GM23248 (cell line): Measurements from ENCODE around the gene KDM2A. TPM values are rescaled to one million over a fixed set of nuclear protein-coding genes. Genes with fewer than 3 reads are reported as not detected.
"Not testable (repeated sequence)": the region's sequence is repeated elsewhere in the genome, so short reads cannot be mapped to it uniquely, and the experiment has no call there.

Experiments used
- DNase-seq: peaks from one replicate; pipeline ENCODE4 v3.0.0-alpha.2; 2015
- H2AFZ ChIP-seq: fragments of 200-600 bp; sonication (generic); 2 replicates; pipeline ENCODE4 v1.6.1; 2016; ENCODE audit warnings: antibody characterized with exemption
- H3F3A ChIP-seq: fragments of 200-600 bp; sonication (generic); 2 replicates; pipeline ENCODE4 v1.6.1; 2016; ENCODE audit warnings: mild to moderate bottlenecking, antibody characterized with exemption, mixed run types; ENCODE audit not compliant: insufficient read depth
- H3K27ac ChIP-seq: fragments of 200-600 bp; sonication (generic); 2 replicates; pipeline ENCODE4 v1.5.1; 2016; ENCODE audit warnings: mild to moderate bottlenecking
- H3K27me3 ChIP-seq: fragments of 200-600 bp; sonication (generic); replicated peaks from 2 replicates; pipeline ENCODE4 v1.6.1; 2016; ENCODE audit warnings: mild to moderate bottlenecking; ENCODE audit not compliant: insufficient read depth
- H3K36me3 ChIP-seq: fragments of 200-600 bp; sonication (generic); 2 replicates; pipeline ENCODE4 v1.6.1; 2016; ENCODE audit warnings: low read depth, mild to moderate bottlenecking
- H3K4me1 ChIP-seq: fragments of 200-600 bp; sonication (generic); 2 replicates; pipeline ENCODE4 v1.6.1; 2016; ENCODE audit warnings: mild to moderate bottlenecking; ENCODE audit not compliant: insufficient read depth
- H3K4me2 ChIP-seq: fragments of 200-600 bp; sonication (generic); one replicate; pipeline ENCODE4 v1.6.1; 2016; ENCODE audit warnings: mild to moderate bottlenecking; ENCODE audit not compliant: unreplicated experiment
- H3K4me3 ChIP-seq: fragments of 200-600 bp; sonication (generic); 2 replicates; pipeline ENCODE4 v1.5.1; 2016; ENCODE audit warnings: mild to moderate bottlenecking
- H3K79me2 ChIP-seq: fragments of 200-600 bp; sonication (generic); 2 replicates; pipeline ENCODE4 v1.6.1; 2016; ENCODE audit warnings: mild to moderate bottlenecking; ENCODE audit not compliant: insufficient read depth
- H3K9ac ChIP-seq: fragments of 200-600 bp; sonication (generic); 2 replicates; pipeline ENCODE4 v1.6.1; 2016; ENCODE audit warnings: mild to moderate bottlenecking
- H3K9me2 ChIP-seq: fragments of 200-600 bp; sonication (generic); 2 replicates; pipeline ENCODE4 v1.6.1; 2016; ENCODE audit warnings: mixed run types, mild to moderate bottlenecking, moderate library complexity; ENCODE audit not compliant: insufficient read depth
- H3K9me3 ChIP-seq: fragments of 200-600 bp; sonication (generic); one replicate; pipeline ENCODE4 v1.6.1; 2017; ENCODE audit warnings: low read depth
- H4K20me1 ChIP-seq: fragments of 200-600 bp; sonication (generic); 2 replicates; pipeline ENCODE4 v1.6.0; 2016; ENCODE audit not compliant: insufficient read depth
- EZH2 ChIP-seq: fragments of 200-600 bp; sonication (generic); IDR thresholded peaks from 2 replicates; pipeline ENCODE4 v1.6.1; 2018; ENCODE audit warnings: antibody characterized with exemption, mild to moderate bottlenecking; ENCODE audit not compliant: insufficient read depth, poor library complexity, severe bottlenecking
- EZH2phosphoT487 ChIP-seq: fragments of 200-600 bp; sonication (generic); IDR thresholded peaks from 2 replicates; pipeline ENCODE4 v1.6.1; 2018; ENCODE audit warnings: antibody characterized with exemption, moderate library complexity, mild to moderate bottlenecking, low read depth; ENCODE audit not compliant: insufficient read depth
- WGBS, 2 experiments: methylation state at CpG; one replicate each; pipeline ENCODE4 v1.1.6; 2015 to 2017; ENCODE audit warnings: low lambda C conversion rate in 2 of 2, low coverage in 1 of 2; ENCODE audit errors: missing lambda C conversion rate in 2 of 2; 5-methylcytosine and 5-hydroxymethylcytosine counted together
- in situ Hi-C: fragments of 300-500 bp; cut with MboI; formaldehyde crosslinking; loops from 2 replicates; pipeline ENCODE4 v1.15.0; 2020
- polyA plus RNA-seq: library from polyadenylated mRNA; unstranded; fragments of >200 nt; fragmentation: Nextera tagmentation; extraction: Ambion mirVana; gene quantifications from 2 replicates; pipeline ENCODE4 v1.2.1, GENCODE V29; 2016
- total RNA-seq: library from RNA; depleted of rRNA; stranded (reverse); fragments of >200 nt; shearing (Covaris generic); gene quantifications from 2 replicates; pipeline ENCODE4 v1.2.3, GENCODE V29; 2014

KDM2A gene
- total and polyA plus RNA-seq, 2 experiments from 2014 or later, result 12.1 to 34.4 TPM

- 0 out of 2 replicates have a peak, but pooled peaks cover 2% of the 10 kb centered on the region for H3K36me3 ChIP-seq
- no peaks in the 10 kb centered on the region for H3K9me2 ChIP-seq
- H3K4me2 ChIP-seq, result peak overlapping the region; percentile 55
- no peaks in the 10 kb centered on the region for H3K27me3 ChIP-seq
- in situ Hi-C loops, result no loop called here
- peak overlapping the region; percentile 71 for H2AFZ ChIP-seq
- peaks cover 4% of the 10 kb centered on the region; the same call in 1 of the 2 replicates for H4K20me1 ChIP-seq
- WGBS, 2 experiments, result 7 to 15% methylated on average over 48 to 55 of the region's 59 CpGs
- H3K4me3 ChIP-seq, result peak overlapping the region; percentile 41; the same call in 1 of the 2 replicates
- peak overlapping the region; percentile 30; the same call in 1 of the 2 replicates for H3K27ac ChIP-seq
- peak; percentile 48 for DNase-seq
- peaks cover 27% of the 10 kb centered on the region for H3F3A ChIP-seq
- H3K79me2 ChIP-seq, result peaks cover 37% of the 10 kb centered on the region
- no peaks in the 10 kb centered on the region for H3K9me3 ChIP-seq
- H3K4me1 ChIP-seq, result peaks cover 10% of the 10 kb centered on the region; the same call in 1 of the 2 replicates
- TF ChIP-seq EZH2 (no peak), EZH2phosphoT487 (no peak)
- H3K9ac ChIP-seq, result peak overlapping the region; percentile 80
Observed at GRCh38 chr11:67118181-67118766, 789 bp upstream of the KDM2A start.

GRCh38 chr11:67119585-67120391 lies 725 bp downstream of the KDM2A start:
- Histone ChIP-seq H2AFZ (peak overlapping the region; percentile 85), H3K9ac (peak overlapping the region; percentile 93), H3F3A (peaks cover 27% of the 10 kb centered on the region), H3K4me1 (peaks cover 13% of the 10 kb centered on the region; the same call in 1 of the 2 replicates), H3K4me2 (peak overlapping the region; percentile 77), H3K9me3 (no peaks in the 10 kb centered on the region), H3K4me3 (peak overlapping the region; percentile 95), H3K9me2 (no peaks in the 10 kb centered on the region), H4K20me1 (peaks cover 4% of the 10 kb centered on the region; the same call in 1 of the 2 replicates), H3K36me3 (0 out of 2 replicates have a peak, but pooled peaks cover 9% of the 10 kb centered on the region), H3K27ac (peak overlapping the region; percentile 64), H3K27me3 (no peaks in the 10 kb centered on the region), H3K79me2 (peaks cover 52% of the 10 kb centered on the region)
- 1 to 2% methylated on average over 48 to 53 of the region's 61 CpGs for WGBS, 2 experiments
- DNase-seq, result peak; percentile 63
- in situ Hi-C loops, result no loop called here
- no peak for TF ChIP-seq EZH2phosphoT487
- TF ChIP-seq EZH2, result no peak

DNA sequence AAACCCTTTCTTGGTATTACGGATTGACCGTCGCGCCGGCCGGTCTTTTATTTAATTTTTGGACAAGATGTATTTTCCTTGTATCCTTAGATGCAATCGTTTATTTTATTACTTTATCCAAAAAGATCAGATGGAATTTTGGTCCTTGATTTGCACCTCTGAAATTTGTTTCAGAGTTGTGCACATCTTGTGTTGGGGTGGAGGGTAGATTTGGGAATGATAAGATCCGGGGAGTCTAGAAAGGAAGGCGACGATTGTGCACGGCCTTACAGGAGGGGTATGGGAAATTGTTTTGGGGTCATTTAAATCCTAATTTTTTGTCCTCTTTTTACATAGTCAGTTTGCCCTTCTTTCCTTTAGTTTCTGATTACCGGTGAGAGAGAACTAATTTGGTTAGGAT lies 1.4 kb downstream of the KDM2A start:
- peak overlapping the region; percentile 95 for H3K4me3 ChIP-seq
- peaks cover 59% of the 10 kb centered on the region for H3K79me2 ChIP-seq
- H3F3A ChIP-seq, result peaks cover 27% of the 10 kb centered on the region
- peaks cover 13% of the 10 kb centered on the region; the same call in 1 of the 2 replicates for H3K4me1 ChIP-seq
- peak overlapping the region; percentile 39 for H2AFZ ChIP-seq
- H3K4me2 ChIP-seq, result peak overlapping the region; percentile 77
- peak; percentile 25 for DNase-seq
- 1% methylated on average over 12 of the region's 12 CpGs for WGBS, 2 experiments
- in situ Hi-C loops, result no loop called here
- H4K20me1 ChIP-seq, result peaks cover 4% of the 10 kb centered on the region; the same call in 1 of the 2 replicates
- no peaks in the 10 kb centered on the region for H3K9me2 ChIP-seq
- H3K27me3 ChIP-seq, result no peaks in the 10 kb centered on the region
- TF ChIP-seq EZH2, result no peak
- TF ChIP-seq EZH2phosphoT487, result no peak
- H3K9ac ChIP-seq, result peak overlapping the region; percentile 93
- peak overlapping the region; percentile 64 for H3K27ac ChIP-seq
- H3K36me3 ChIP-seq, result 0 out of 2 replicates have a peak, but pooled peaks cover 9% of the 10 kb centered on the region
- no peaks in the 10 kb centered on the region for H3K9me3 ChIP-seq

- WGBS, 2 experiments, result 6 to 8% methylated on average over 9 of the region's 9 CpGs
- no peaks in the 10 kb centered on the region for H3K27me3 ChIP-seq
Observed at GRCh38 chr11:67120881-67121710, 2.0 kb downstream of the KDM2A start.

DNA sequence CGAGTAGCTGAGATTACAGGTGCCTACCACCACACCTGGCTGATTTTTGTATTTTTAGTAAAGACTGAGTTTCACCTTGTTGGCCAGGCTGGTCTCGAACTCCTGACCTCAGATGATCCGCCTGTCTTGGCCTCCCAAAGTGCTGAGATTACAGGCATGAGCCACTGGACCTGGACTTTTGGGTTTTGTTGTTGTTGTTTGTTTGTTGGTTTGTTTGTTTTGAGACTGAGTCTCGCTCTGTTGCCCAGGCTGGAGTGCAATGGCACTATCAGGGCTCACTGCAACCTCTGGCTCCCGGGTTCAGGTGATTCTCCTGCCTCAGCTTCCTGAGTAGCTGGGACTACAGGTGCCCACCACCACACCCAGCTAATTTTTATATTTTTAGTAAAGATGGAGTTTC lies 4.7 kb downstream of the KDM2A start:
- H3K4me2 ChIP-seq, H2AFZ ChIP-seq, H3K36me3 ChIP-seq, in situ Hi-C loops, H4K20me1 ChIP-seq, DNase-seq, H3K27ac ChIP-seq, H3K27me3 ChIP-seq, H3K4me3 ChIP-seq, H3K9me2 ChIP-seq, H3K9ac ChIP-seq, H3K9me3 ChIP-seq: not testable (repeated sequence)
- 87 to 90% methylated on average over 5 of the region's 5 CpGs for WGBS, 2 experiments
- H3K79me2 ChIP-seq, result peaks cover 92% of the 10 kb centered on the region
- H3F3A ChIP-seq, result peaks cover 17% of the 10 kb centered on the region
- H3K4me1 ChIP-seq, result peaks cover 13% of the 10 kb centered on the region; the same call in 1 of the 2 replicates

More at GRCh38 chr11:67120881-67121710, 2.0 kb downstream of the KDM2A start:
- H3K9me2 ChIP-seq, result no peaks in the 10 kb centered on the region
- H4K20me1 ChIP-seq, result peaks cover 4% of the 10 kb centered on the region; the same call in 1 of the 2 replicates
- H3K9me3 ChIP-seq, result no peaks in the 10 kb centered on the region
- peak overlapping the region; percentile 93 for H3K9ac ChIP-seq
- H3K4me1 ChIP-seq, result peaks cover 13% of the 10 kb centered on the region; the same call in 1 of the 2 replicates
- H3K4me3 ChIP-seq, result peak overlapping the region; percentile 95
- in situ Hi-C loops, result no loop called here
- no peak overlapping the region for H2AFZ ChIP-seq
- 0 out of 2 replicates have a peak, but pooled peaks cover 9% of the 10 kb centered on the region for H3K36me3 ChIP-seq
- no peak for TF ChIP-seq EZH2
- TF ChIP-seq EZH2phosphoT487, result no peak
- H3F3A ChIP-seq, result peaks cover 27% of the 10 kb centered on the region
- H3K4me2 ChIP-seq, result peak overlapping the region; percentile 77
- DNase-seq, result peak; percentile 61
- peak overlapping the region; percentile 64 for H3K27ac ChIP-seq
- H3K79me2 ChIP-seq, result peaks cover 65% of the 10 kb centered on the region

DNA sequence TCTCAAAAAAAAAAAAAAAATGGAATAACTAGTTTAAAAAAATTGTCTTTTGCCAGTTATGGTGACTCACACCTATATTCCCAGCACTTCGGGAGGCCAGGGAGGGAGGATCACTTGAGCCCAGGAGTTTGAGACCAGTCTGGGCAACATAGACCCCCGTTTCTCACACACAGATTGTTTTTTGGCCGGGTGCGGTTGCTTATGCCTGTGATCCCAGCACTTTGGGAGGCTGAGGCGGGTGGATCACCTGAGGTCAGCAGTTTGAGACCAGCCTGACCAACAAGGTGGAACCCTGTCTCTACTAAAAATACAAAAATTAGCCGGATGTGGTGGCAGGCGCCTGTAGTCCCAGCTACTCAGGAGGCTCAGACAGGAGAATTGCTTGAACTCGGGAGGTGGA lies 7.2 kb downstream of the KDM2A start:
- H3F3A ChIP-seq, in situ Hi-C loops, DNase-seq, H3K9ac ChIP-seq, H3K27me3 ChIP-seq, H3K9me3 ChIP-seq, H2AFZ ChIP-seq, H3K27ac ChIP-seq, H3K4me2 ChIP-seq, H3K9me2 ChIP-seq, H3K4me3 ChIP-seq: not testable (repeated sequence)
- Histone ChIP-seq H3K36me3 (peaks cover 11% of the 10 kb centered on the region), H3K4me1 (peaks cover 13% of the 10 kb centered on the region; the same call in 1 of the 2 replicates), H4K20me1 (peaks cover 10% of the 10 kb centered on the region; the same call in 1 of the 2 replicates), H3K79me2 (peaks cover 100% of the 10 kb centered on the region)
- 87 to 91% methylated on average over 8 of the region's 8 CpGs for WGBS, 2 experiments
